Activated naive CD8-positive, alpha-beta T cell treated with anti-CD3 and anti-CD28 coated beads, Interleukin-2, amount 10 ng/mL, durations not matched to agents 7 days and 5 days (primary cell): ENCODE data around the gene FHDC1. TPM values are rescaled to one million over a fixed set of nuclear protein-coding genes. Genes with fewer than 3 reads are reported as not detected.

ENCODE experiments used
- ATAC-seq: fragments of 150-1000 bp; cut with Tn5 transposase; one replicate; pipeline ENCODE4 v1.10.0; 2021; ENCODE audit warnings: low read depth, moderate library complexity
- POLR2A ChIA-PET: fragments of 350-600 bp; sonication (Branson Sonifier 250); formaldehyde crosslinking; loops from one replicate; lab custom pipeline; 2021; ENCODE audit warnings: antibody characterized with exemption; lab: Charles Lee
- DNase-seq: peaks from one replicate; pipeline ENCODE4 v3.0.0; 2021
- H3K27ac Mint-ChIP-seq: one replicate; pipeline ENCODE4 v1.8.0; 2022; ENCODE audit warnings: mild to moderate bottlenecking, mixed read lengths
- H3K27me3 Mint-ChIP-seq: one replicate; pipeline ENCODE4 v1.8.0; 2022; ENCODE audit warnings: mild to moderate bottlenecking, moderate library complexity, mixed read lengths
- H3K36me3 Mint-ChIP-seq: one replicate; pipeline ENCODE4 v1.8.0; 2021; ENCODE audit warnings: mild to moderate bottlenecking, mixed read lengths
- H3K4me1 Mint-ChIP-seq: one replicate; pipeline ENCODE4 v1.8.0; 2021; ENCODE audit warnings: mixed read lengths
- H3K4me3 Mint-ChIP-seq: one replicate; pipeline ENCODE4 v1.8.0; 2022; ENCODE audit warnings: mild to moderate bottlenecking, moderate library complexity, mixed read lengths
- H3K9me3 Mint-ChIP-seq: one replicate; pipeline ENCODE4 v1.8.0; 2021; ENCODE audit warnings: mixed read lengths
- total RNA-seq, 2 experiments: library from RNA; stranded (reverse); gene quantifications; one replicate each; pipeline ENCODE4 v1.2.3, GENCODE V29; 2021

FHDC1 gene
- total RNA-seq, 2 experiments from 2014 or later, result 0.22 to 0.26 TPM

DNA sequence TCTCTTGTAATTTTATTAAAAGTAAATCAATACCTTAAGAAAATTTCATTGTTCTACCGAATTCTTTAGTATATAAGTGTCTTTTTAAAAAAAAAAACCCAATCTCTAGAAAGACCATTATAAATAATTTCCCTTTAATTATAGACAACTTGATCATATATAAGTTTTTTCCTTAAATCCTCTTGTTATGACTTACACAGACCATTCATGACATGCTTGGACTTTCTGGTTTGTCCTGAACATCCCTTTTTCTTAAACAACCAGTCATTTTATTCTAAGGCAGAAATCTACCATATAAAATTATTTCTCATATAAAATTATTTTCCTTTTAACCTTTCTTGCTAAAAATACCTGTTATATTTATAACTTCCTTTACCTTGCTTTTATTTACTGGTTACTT is 15.4 kb upstream of the FHDC1 start:
- Mint-ChIP-seq H3K27ac (no peak overlapping the region), H3K36me3 (peaks cover 22% of the 10 kb centered on the region), H3K4me3 (no peak overlapping the region), H3K9me3 (peaks cover 15% of the 10 kb centered on the region), H3K4me1 (no peaks in the 10 kb centered on the region), H3K27me3 (peaks cover 3% of the 10 kb centered on the region)
- no peak for ATAC-seq
- DNase-seq, result no peak
- POLR2A ChIA-PET, result no interaction called here

- Mint-ChIP-seq H3K27me3 (peaks cover 5% of the 10 kb centered on the region), H3K36me3 (peaks cover 21% of the 10 kb centered on the region), H3K4me1 (no peaks in the 10 kb centered on the region), H3K27ac (no peak overlapping the region), H3K4me3 (no peak overlapping the region), H3K9me3 (peaks cover 12% of the 10 kb centered on the region)
- DNase-seq (no peak), ATAC-seq (no peak)
- POLR2A ChIA-PET, result no interaction called here
Observed at GRCh38 chr4:152921284-152921683, 14.8 kb upstream of the FHDC1 start.

- Mint-ChIP-seq H3K27me3 (peaks cover 8% of the 10 kb centered on the region), H3K36me3 (peaks cover 7% of the 10 kb centered on the region), H3K4me1 (peaks cover 10% of the 10 kb centered on the region), H3K27ac (no peak overlapping the region), H3K4me3 (no peak overlapping the region), H3K9me3 (peaks cover 2% of the 10 kb centered on the region)
- no peak for ATAC-seq
- DNase-seq, result no peak
- POLR2A ChIA-PET, result interaction anchor here (0.7 kb wide), 1 partner anchor 446 kb away, joined by 3 read pairs; no protein-coding TSS in a partner anchor
Observed at GRCh38 chr4:152925851-152926250, 10.3 kb upstream of the FHDC1 start.

DNA sequence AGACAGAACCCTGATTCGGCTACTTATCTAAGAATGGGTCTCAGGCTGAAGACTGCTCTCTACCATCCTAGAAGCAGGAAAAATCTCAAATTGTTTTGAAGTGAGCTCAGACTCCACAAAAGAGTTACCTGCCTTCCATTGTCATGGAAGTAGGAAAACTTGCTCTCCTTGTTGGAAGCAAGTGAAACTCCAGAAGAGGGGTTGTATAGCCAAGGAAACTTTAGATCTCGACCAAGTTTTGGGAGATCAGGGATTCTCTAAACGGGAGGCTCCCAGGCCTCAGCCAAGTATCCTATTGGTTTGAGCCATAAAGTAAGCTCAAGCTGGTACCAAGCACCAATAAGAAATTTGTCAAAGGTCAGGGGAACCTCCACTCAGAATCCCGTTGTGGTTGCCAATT is 9.2 kb upstream of the FHDC1 start:
- no peak for ATAC-seq
- POLR2A ChIA-PET, result no interaction called here
- peaks cover 1% of the 10 kb centered on the region for H3K9me3 Mint-ChIP-seq

GRCh38 chr4:152927737-152928136 is 8.4 kb upstream of the FHDC1 start:
- no peak overlapping the region for H3K4me3 Mint-ChIP-seq
- peaks cover 14% of the 10 kb centered on the region for H3K27me3 Mint-ChIP-seq
- POLR2A ChIA-PET, result no interaction called here
- ATAC-seq (no peak), DNase-seq (no peak)
- H3K9me3 Mint-ChIP-seq, result peaks cover 1% of the 10 kb centered on the region
- H3K4me1 Mint-ChIP-seq, result peaks cover 10% of the 10 kb centered on the region
- H3K27ac Mint-ChIP-seq, result no peak overlapping the region
- no peaks in the 10 kb centered on the region for H3K36me3 Mint-ChIP-seq

More for the DNA sequence above, 9.2 kb upstream of the FHDC1 start:
- Mint-ChIP-seq H3K27ac (no peak overlapping the region), H3K4me1 (peaks cover 10% of the 10 kb centered on the region), H3K4me3 (no peak overlapping the region), H3K27me3 (peaks cover 14% of the 10 kb centered on the region), H3K36me3 (peaks cover 1% of the 10 kb centered on the region)
- no peak for DNase-seq

DNA sequence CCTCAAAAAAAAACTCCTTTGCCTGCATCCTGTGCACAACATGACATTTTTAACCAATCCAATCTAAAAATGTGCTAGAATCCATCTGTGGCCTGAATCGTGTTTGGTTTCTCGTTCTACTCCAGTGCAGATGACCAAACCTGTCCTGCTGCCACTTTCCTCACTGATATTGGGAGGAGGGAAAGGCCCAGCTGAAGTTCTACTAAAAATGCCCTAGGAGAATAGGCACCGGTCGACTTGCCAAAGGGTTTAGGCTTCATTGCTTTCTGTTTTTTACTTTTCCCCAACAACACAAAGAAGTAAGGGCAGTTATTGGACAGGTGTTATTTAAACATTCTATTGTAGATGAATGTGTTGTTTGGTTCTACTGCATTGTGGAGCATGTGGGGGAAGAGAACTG is 7.8 kb upstream of the FHDC1 start:
- H3K4me3 Mint-ChIP-seq, result no peak overlapping the region
- H3K27ac Mint-ChIP-seq, result no peak overlapping the region
- peaks cover 20% of the 10 kb centered on the region for H3K27me3 Mint-ChIP-seq
- DNase-seq (no peak), ATAC-seq (no peak)
- H3K36me3 Mint-ChIP-seq, result no peaks in the 10 kb centered on the region
- POLR2A ChIA-PET, result no interaction called here
- H3K4me1 Mint-ChIP-seq, result peaks cover 10% of the 10 kb centered on the region
- H3K9me3 Mint-ChIP-seq, result peaks cover 1% of the 10 kb centered on the region

DNA sequence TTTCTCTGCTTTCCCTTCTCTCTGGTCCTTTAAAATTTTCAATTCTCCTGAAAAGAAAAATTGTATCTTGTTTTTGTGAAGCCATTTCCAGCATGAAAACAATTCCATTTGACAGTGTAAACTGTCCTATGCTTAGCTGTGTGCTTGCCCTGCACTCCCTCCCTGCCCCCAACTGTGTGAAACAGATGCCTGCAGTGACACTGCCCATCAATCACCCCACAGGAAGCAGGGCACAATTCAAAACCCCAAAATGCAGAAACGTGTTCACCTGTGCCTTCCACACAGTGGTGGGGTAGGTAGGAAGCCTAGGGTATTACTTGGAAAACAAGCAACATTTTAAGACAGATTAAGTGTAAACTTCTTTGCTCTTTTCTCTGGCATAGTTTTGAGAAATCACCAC is 6.2 kb upstream of the FHDC1 start:
- Mint-ChIP-seq H3K4me1 (peaks cover 10% of the 10 kb centered on the region), H3K27me3 (peaks cover 36% of the 10 kb centered on the region), H3K36me3 (no peaks in the 10 kb centered on the region), H3K27ac (no peak overlapping the region), H3K4me3 (no peak overlapping the region), H3K9me3 (no peaks in the 10 kb centered on the region)
- POLR2A ChIA-PET, result no interaction called here
- no peak for ATAC-seq
- DNase-seq, result no peak

DNA sequence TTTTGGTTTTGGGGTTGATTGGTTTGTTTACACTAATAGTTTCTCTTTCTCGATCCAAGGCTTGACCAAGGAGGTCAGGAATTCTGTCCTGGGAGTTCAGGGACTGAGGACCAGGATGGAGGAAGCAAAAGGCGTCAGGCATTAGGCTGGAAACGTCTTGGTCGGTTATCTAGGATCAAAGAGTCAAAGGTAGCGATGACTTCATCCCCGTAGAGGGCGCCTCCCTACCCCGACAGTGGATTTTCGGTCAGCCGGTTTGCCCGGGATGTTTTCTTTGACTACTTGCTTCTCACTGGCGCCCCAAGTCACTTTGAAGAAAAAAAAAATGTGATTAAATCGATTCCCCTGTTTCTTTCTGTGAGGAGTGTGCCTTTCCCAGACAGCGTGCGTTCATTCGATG is 980 bp upstream of the FHDC1 start:
- Mint-ChIP-seq H3K4me1 (peaks cover 19% of the 10 kb centered on the region), H3K9me3 (no peaks in the 10 kb centered on the region), H3K4me3 (peak overlapping the region; percentile 75), H3K27ac (no peak overlapping the region), H3K36me3 (no peaks in the 10 kb centered on the region), H3K27me3 (peaks cover 68% of the 10 kb centered on the region)
- no peak for ATAC-seq
- POLR2A ChIA-PET, result no interaction called here
- no peak for DNase-seq

DNA sequence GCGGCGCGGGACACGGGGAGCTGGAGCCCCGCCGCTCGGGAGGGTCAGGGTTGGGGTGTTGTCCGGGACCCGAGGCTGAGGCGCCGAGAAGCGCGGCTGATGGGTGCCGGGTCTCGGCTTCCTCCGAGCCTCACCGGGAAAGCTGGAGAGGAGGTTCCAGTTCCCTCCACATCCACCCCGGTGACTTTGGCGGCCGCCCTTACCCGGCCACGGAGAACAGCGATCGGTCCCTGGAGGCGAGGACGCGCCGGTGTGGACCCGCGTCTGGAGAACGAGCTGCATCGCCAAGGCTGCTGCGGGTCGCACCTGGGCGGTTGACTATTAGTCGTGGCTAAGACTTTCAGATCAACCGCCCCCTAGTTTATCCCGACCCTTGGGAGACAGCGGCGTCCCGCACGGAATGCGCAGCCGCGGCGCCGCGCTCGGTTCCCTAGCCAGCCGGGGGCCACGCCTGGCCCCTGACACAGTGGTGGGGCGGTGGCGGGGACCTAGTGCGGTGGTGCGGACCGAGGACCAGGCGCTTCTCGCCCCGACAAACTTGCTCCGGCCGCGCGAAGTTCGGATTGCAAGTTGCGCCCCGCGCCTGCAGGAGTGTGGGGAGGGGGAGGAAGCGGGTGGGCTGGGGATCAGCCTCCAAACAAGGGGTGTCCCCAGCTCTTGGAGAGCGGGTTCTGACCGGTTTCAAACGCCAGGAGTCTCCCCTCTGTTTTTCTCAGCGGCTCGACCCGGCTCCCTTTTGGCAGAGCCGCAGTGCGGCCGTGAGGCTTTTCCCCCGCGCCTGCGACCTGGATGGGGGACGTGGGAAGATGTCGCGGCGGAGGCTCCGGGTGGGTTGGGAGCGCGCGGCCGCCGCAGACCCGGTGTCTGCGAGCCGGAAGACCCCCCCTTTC is 568 bp downstream of the FHDC1 start:
- no peaks in the 10 kb centered on the region for H3K36me3 Mint-ChIP-seq
- no peaks in the 10 kb centered on the region for H3K9me3 Mint-ChIP-seq
- peaks cover 70% of the 10 kb centered on the region for H3K27me3 Mint-ChIP-seq
- H3K4me1 Mint-ChIP-seq, result peaks cover 17% of the 10 kb centered on the region
- ATAC-seq (peak; percentile 33), DNase-seq (peak; percentile 54)
- POLR2A ChIA-PET, result interaction anchor here (1.1 kb wide), 1 partner anchor 157 kb away, joined by 3 read pairs; the partner anchor contains the start of genes ARFIP1 and TIGD4
- no peak overlapping the region for H3K27ac Mint-ChIP-seq
- H3K4me3 Mint-ChIP-seq, result peak overlapping the region; percentile 58

DNA sequence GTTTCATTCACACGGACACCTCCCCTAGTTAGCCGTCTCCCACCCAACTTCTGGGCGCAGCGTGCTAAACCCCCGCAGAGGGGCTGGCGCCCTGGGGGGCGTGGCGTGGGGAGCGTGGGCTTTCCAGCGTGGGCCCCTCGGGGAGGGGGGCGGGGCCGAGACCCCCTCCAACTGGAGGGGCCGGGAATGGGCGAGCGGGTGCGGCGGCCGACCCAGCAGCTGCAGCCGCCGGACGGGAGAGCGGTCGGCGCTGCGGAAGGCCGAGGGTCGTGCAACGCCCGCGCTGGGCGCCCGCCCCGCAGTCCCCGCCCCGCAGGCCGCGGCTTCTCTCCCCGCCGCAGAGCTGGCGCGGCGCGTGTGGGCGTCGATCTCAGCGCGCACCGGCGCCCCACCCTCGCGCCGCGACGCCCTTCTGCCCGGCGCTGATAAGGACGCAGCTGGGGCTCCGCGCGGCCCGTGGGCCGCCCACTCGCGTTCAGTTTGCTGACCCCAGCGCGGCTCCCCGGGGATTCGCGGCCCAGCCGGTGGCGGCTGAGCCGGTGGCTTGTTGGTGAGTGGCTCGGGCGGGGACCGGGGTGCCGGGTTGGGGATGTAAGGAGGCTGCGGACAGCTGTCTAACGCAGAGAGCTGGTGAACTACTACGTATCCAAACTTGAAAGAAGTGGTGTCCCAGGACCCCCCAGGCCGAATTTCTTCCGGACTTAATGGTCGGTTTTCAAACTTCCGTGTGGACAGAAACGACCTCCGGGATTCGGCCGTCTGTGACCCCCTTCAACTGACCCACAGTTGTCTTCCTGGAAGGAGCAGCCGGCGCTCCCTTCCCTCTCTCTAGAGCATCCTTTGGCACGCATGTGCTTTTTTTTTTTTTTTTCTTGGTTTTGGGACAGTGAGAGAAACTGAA is 1.5 kb downstream of the FHDC1 start:
- Mint-ChIP-seq H3K27me3 (peaks cover 72% of the 10 kb centered on the region), H3K4me1 (peaks cover 17% of the 10 kb centered on the region), H3K4me3 (peak overlapping the region; percentile 83), H3K9me3 (no peaks in the 10 kb centered on the region), H3K36me3 (no peaks in the 10 kb centered on the region), H3K27ac (no peak overlapping the region)
- DNase-seq, result peak; percentile 52
- POLR2A ChIA-PET, result interaction anchor here (1.1 kb wide), 1 partner anchor 158 kb away, joined by 3 read pairs; the partner anchor contains the start of genes ARFIP1 and TIGD4
- peak; percentile 38 for ATAC-seq

GRCh38 chr4:152938237-152938947 is 2.3 kb downstream of the FHDC1 start:
- no peaks in the 10 kb centered on the region for H3K36me3 Mint-ChIP-seq
- H3K27ac Mint-ChIP-seq, result no peak overlapping the region
- H3K9me3 Mint-ChIP-seq, result no peaks in the 10 kb centered on the region
- H3K27me3 Mint-ChIP-seq, result peaks cover 64% of the 10 kb centered on the region
- peaks cover 17% of the 10 kb centered on the region for H3K4me1 Mint-ChIP-seq
- H3K4me3 Mint-ChIP-seq, result peak overlapping the region; percentile 83
- ATAC-seq, result no peak
- POLR2A ChIA-PET, result interaction anchor here (1.1 kb wide), 1 partner anchor 159 kb away, joined by 3 read pairs; the partner anchor contains the start of genes ARFIP1 and TIGD4
- no peak for DNase-seq

DNA sequence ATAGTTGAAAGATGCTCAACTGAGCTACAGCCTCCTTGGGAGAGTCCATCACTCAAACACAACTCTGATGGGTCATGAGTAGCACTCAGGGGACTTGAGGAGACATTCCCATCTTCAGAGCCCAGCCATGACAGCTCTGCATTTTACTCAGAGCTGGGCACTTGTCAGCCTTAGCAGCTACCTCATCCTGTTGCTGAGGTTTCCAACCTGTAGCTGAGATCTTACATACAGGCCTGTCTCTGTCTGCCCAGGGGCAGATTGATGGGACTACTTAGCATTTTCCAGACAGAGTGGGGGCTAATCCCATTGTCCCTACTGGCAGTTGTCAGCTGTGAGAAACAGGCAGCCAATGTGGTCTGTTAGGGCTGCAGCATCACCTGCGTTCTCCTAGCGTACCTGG is 3.5 kb downstream of the FHDC1 start:
- Mint-ChIP-seq H3K9me3 (no peaks in the 10 kb centered on the region), H3K4me1 (peaks cover 17% of the 10 kb centered on the region), H3K4me3 (no peak overlapping the region), H3K27me3 (peaks cover 54% of the 10 kb centered on the region), H3K36me3 (no peaks in the 10 kb centered on the region), H3K27ac (no peak overlapping the region)
- ATAC-seq (no peak), DNase-seq (no peak)
- POLR2A ChIA-PET, result no interaction called here

- peaks cover 12% of the 10 kb centered on the region for H3K4me1 Mint-ChIP-seq
- no peaks in the 10 kb centered on the region for H3K36me3 Mint-ChIP-seq
- ATAC-seq (no peak), DNase-seq (no peak)
- POLR2A ChIA-PET, result no interaction called here
- no peak overlapping the region for H3K4me3 Mint-ChIP-seq
- H3K27ac Mint-ChIP-seq, result no peak overlapping the region
- peaks cover 50% of the 10 kb centered on the region for H3K27me3 Mint-ChIP-seq
- no peaks in the 10 kb centered on the region for H3K9me3 Mint-ChIP-seq
Observed at GRCh38 chr4:152940461-152940860, 4.3 kb downstream of the FHDC1 start.
